GM21576 (cell line): Measurements from ENCODE around the gene PPP1R7.

ENCODE experiments used
- ATAC-seq: cut with Tn5 transposase; IDR thresholded peaks from one replicate; pipeline ENCODE4 v1.9.1; 2021; ENCODE audit warnings: mild to moderate bottlenecking, moderate library complexity; ENCODE audit not compliant: unreplicated experiment

Gene PPP1R7

DNA sequence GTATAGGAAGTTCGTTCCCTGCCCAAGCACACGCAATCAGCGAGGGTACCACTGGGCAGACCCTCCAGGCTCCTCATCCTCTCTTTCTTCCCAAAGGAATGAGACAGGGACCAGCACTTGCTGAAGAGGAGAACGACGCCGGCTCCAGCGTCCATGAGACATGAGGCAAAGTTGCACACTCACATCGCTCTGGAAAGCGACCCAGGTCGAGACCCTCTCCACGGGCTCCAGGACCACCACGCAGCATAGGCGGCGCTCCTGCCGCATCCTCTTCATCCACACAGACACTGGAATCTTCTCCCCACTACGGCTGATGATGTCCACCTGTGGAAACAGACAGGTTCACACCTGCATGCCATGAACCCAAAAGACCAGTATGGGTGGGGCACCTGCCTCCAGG lies 11.8 kb upstream of the PPP1R7 start:
- ATAC-seq, result no peak

DNA sequence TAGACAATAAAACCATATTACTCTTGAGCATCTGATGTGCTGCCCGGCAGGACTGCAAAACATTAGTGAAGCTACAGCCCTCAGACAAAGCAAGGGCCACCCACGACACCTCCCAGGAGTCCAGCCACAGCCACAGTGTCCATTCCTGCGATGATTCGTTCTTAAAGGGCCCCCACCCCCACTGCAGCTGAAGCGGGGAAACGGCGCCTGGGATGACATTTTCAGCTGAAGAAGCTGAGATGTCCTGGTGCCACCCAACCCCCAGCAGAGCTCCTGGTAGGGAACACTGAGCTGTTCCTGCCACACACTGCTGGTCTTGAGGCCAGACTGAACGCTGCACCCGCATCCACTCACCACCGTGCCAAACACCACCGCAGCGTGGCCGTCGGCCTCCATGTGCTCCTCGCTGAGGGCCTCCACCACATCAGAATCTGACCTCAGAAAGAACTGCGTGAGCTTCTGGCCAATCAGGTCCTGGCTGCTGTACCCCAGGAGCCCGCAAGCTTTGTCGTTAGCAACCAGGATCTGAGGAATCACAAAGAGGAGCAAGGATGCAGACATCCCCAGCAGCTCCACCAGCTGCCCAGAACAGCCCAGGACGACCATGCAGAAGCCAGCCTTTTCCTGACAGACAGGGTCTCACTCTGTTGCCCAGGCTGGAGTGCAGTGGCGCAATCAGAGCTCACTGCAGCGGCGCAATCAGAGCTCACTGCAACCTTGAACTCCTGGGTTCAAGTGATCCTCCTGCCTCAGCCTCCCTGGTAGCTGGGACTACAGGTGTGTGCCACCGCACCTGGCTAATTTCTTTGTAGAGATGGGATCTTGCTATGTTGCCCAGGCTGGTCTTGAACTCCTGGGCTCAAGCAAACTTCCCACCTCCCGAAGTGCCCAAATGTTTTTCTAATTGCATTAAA lies 10.5 kb upstream of the PPP1R7 start:
- no peak for ATAC-seq

DNA sequence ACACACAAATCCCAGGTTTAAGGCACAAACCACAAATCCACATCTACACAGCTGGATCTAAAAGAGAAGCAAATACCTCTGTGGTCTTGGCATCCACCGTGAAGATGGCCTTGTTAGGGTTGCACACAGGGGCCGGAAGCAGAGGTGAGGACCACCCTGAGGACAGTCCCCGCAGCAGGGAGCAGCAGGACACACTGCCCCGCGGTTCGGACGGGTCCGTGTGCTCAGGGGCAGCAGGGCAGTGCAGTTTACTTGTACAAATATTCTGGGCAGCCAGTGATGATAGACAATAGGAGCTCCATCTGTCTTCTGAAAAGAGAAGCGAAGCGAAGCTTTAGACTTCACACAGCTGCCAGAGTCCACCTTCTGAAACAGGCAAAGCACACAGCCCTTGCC lies 9.8 kb upstream of the PPP1R7 start:
- no peak for ATAC-seq

DNA sequence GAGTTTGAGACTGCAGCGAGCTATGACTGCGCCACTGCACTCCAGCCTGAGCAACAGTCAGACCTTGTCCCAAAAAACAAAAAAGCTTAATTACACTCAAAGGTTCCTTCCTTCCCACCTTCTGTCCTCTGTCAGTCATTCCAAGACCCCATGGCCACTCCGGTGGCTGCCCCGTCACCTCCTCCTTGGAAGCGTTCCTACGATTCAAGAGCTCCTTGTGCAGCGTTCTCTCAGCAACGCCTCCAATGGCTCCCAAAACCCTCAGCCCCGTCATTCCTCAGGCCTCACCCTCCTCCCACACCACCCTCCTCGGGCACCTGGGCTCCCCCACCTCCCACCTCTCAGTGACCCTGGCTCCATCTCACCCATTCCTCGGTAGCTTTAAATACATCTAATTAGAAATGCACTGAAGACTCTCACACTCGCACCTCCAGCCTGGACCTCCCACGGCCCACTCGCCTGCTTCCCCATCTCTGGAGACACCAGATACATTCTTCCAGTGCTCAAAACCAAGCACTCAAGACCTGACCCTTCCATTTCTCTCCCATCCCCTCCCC lies 9.0 kb upstream of the PPP1R7 start:
- ATAC-seq, result no peak

DNA sequence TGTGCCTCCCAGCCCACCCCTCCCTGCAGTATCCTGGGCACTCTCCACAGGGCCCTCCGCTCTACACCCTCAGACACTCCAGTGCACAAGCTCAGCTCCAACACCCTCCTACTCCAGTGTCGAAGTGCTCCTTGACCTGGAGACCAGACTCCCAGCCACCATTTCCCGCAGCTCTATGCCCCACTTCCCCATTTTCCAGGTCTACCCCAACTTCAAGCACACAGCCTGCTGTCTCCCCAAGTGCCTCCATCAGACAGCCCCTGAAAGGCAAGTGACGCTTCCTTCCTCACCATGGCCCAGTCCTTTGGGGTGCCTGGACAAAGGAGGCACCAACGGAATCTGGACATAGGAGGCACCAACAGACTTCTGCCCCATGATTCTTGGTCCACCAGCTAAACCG lies 8.2 kb upstream of the PPP1R7 start:
- ATAC-seq, result no peak

DNA sequence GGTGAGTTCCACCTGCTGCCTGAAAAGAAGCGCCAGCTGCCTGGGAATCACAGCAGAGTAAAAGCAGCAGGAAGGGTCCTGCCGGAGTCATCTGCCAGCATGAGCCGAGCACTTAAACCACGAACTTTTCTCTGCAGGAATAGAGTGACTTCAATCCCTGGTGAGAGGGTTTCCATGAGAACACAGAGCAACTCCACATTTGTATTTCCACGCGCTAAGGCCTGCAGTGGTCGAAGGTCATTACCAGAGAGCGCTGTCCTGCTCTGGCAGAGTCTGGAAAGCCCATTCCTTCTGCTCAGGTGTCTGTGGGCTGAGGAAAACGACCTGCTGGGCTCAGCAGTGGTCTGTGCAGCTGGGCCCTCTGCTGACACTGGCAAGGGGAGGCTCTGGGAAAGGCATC lies 7.7 kb upstream of the PPP1R7 start:
- ATAC-seq, result no peak

DNA sequence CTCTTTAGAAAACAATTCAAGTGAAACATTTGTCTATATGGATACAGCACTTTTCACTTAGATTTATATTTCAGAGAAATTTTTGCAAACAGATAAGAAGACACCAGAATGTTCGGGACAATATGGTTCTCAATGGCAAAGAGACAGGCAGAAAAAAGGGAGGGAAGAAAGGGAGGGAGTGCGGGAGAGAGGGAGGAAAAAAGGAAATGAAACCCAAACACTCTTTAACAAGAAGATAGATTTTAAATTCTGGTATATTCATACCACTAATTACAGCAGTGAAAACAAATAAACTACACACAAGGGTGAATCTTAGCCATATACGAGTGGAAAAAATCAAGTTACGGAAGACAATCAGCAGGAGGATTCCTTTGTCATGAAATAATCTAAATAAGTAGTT lies 4.0 kb upstream of the PPP1R7 start:
- no peak for ATAC-seq

DNA sequence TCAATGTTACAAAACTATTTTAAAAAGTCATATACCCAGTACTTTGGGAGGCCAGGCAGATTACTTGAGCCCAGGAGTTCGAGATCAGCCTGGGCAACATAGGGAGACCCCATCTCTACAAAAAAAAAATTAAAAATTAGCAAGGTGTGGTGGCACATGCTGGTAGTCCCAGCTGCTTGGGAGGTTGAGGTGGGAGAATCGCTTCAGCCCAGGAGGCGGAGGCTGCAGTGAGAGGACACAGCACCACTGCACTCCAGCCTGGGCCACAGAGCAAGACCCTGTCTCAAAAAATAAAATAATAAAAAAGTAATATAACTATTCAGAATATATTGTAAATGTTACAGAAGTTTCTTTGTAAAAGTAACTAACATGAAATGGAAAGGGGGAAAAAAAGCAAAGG lies 2.9 kb upstream of the PPP1R7 start:
- ATAC-seq, result no peak

DNA sequence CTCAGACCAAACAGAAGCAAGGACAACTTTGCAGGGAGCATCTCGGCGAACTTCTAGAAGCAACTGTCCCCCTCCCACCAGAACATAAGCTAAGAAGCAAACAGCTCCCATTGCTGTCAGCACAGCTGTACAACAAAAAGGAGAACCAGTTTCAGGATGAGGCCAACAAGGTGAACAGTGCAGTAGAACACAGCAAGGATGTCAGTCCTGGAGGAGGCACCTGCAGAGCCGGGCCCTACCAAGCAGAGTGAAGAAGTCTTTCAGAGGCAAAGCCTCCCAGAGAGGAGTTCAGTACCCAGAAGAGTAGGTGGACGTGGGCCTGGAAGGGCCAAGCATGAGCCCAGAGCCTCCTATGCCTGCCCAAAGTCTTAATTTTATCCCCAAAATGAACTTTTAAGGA lies 2.0 kb upstream of the PPP1R7 start:
- ATAC-seq, result no peak

DNA sequence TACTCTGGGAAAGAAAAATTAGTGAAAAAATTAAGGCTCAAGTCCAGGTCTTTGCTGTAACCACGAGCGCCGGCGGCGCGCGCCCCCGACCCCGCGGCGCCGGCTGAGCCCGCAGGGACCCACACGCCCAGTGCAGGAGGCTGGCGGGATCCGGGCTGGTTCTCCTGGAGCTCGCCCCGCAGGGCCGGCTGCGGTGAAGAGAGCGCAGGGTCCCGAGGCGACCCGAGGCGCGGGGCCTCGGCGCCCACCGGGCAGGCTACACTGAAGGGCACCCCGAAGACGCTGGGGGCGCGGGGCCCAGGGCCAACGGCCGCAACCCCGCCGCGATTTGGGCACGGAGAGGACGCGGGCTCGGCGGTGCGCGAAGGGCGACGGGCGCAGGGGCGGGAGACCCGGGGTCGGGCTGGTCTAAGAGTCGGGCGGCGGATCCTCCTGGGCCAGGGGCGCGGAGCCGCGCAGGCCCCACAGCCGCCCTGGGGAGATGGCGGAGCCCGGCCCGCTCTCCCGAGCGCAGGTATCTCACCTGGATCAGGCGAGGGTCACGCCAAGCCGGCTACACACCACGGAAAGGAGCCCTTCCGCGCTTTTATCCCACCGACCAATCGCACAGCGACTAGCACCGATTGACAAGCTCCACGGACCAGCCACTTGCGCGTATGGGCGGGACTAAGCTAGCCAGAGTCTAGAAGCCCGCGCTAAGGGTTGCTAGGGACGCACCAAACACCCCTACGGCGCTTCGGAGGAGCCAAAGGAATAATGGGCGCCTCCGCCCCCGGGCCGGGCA lies 1.2 kb upstream of the PPP1R7 start, which contains the start of gene PASK:
PASK (minus strand) TSS at position 582 of the 784 bp plus-strand sequence. CDS start 6,440 bp downstream, outside the sequence.
- peak; percentile 77 for ATAC-seq

DNA sequence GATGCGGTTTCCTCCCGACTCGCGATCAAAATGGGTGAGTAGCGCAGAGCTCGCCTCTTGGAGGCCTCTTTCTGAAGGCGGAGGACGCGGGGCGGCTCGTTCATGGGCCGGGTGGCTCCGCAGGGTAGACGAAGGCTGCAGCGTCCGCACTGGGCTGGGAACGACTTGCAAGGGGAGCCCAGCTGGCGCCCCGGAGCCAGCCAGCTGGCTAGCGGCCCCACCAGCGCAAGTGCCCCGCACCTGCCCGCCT lies 667 bp upstream of the PPP1R7 start:
- no peak for ATAC-seq

DNA sequence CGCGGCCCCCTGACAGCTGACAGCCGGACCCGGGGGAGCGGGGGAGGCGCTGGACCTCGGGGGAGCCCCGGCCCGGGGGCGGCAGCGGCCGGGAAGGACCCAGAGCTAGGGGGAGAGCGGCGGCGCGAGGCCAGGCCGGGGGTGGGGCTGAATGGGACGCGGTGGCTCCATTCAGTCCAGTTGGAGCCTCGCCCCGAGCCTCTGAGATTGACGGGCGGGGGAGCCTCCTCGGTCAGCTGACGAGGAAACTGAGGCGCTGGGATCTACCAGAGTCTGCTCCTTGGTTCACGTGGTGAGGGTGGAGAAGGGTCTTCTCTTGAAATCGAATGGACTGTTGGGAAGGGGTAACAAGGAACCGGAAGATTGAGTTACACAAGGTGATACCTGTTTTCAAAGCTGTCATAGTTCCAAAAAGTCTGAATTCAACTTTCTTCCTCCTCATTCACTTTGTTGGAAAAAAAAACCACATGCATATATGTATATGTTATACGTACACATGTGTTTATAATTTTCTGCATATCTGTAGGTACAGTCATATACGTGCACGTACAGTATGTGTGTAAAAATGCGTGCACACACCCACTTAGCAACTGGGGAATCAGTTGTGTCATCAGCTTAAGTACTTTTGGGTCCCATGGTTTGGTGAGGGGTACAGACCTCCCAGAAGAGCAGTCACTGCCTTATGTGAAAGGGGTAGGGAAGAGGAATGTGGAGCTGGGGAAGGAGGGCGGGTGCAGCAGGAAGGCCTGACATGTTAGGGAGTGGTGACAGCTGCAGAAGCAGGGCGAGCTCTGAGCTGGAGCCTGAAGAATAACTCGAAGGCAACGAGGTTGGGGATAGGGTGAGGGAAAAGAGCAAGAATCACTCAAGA lies 628 bp downstream of the PPP1R7 start:
- ATAC-seq, result no peak

DNA sequence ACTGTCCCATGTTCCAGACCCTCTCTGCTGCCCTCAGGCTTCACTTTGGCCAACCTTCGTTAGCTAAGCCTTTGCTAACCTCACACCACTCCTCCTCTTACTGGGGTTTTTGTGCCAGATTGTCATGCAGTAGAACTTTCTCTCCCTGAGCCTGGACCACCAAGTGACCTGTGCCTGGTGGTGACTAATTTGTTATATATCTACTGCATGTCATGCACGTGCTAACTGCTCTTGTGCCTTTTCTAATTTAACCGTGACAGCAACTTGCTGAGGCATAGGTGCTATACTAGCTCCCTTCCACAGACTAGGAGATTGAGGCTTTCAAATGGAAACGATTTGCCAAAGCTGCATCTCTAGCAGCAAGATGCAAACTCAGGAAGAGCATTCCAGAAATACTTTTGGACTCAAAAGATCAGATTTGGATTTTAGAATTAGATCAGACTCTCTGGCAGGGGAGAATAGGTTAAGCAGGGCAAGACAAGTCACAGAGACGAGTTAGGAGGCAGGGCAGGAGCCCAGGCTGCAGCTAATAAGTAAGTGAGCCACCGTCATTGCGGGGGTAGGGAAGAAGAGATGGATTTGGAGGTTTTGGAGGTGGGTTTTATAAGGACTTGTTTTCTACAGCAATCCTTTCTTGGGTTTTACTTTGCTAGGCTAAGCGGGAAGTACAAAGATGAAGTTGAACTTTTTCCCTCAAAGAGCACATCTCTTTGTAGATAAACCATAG lies 1.8 kb downstream of the PPP1R7 start:
- ATAC-seq, result no peak

DNA sequence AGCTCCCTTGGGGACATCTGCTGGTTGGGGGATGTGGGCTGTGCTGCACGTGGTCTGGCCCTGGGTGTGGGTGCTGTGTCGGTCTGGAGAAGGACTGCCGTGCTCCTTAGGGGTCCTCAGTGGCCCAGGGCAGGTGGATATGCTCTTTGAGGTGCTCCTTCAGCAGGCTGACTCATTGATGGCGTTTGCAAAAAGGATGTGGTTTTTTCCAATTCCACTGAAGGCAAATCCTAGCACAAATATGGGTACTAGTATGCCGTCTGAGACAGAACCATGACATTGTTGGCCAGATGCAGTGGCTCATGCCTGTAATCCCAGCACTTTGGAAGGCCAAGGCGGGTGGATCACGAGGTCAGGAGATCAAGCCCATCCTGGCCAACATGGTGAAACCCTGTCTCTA lies 3.3 kb downstream of the PPP1R7 start:
- ATAC-seq, result no peak

DNA sequence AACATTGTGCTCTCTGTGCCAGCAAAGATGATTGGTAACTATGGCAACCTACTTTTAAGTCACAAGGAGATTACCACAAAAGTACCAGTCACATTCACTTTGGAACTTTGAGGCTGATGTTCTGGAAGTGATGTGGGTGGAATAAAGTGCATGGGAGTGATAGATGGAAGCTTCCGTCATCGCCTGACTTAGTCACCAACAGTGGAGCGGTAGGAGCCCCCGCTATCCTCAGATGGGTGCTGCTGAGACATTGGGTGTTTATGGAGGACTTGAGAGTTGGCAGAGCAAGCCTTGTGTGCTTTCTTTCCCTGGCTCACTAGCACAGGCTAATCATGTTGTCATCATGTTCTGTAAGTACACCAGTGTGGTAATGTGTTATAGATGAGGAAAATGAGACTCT lies 4.6 kb downstream of the PPP1R7 start:
- ATAC-seq, result no peak

DNA sequence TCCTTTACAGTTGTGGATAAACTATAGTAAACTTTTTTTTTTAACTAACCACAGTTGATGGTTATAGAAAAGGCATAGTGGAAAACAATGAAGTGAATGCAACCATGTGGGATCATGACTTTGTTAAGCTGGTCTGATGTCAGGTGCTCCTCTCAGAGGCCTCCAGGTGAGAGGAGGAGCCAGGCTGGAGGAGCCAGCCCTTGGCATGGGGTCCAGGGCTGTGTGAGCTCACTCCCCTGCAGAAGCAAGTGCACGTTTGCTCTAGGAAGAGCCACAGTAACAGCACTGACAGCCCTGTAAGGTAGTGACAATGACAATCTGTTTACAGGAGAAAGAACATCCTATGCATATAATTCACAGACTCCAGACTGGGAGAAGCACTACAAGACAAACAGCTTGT lies 5.7 kb downstream of the PPP1R7 start:
- ATAC-seq, result no peak

DNA sequence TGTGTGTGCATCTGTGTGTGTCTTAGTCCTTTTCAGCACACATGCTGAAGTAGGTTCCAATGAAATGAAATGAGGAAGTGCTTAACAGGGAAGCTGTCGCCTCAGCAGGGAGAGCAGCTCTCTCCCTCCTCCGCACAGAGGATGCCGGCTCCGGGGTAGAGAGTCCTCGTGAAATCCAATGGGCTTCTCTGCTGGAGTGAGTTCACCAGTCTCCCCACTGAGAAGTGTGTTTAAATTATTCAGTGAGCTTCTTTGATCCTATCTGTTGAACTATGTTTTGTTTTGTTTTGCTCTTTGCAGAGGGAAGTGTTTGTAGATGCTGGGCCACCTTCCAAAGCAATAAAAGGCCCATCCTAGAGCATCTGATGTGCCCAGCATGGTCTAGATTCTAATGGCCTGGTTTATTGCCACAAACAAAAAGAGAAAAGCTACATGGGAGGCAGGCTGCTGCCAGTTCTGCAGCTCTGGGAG lies 6.7 kb downstream of the PPP1R7 start:
- no peak for ATAC-seq

DNA sequence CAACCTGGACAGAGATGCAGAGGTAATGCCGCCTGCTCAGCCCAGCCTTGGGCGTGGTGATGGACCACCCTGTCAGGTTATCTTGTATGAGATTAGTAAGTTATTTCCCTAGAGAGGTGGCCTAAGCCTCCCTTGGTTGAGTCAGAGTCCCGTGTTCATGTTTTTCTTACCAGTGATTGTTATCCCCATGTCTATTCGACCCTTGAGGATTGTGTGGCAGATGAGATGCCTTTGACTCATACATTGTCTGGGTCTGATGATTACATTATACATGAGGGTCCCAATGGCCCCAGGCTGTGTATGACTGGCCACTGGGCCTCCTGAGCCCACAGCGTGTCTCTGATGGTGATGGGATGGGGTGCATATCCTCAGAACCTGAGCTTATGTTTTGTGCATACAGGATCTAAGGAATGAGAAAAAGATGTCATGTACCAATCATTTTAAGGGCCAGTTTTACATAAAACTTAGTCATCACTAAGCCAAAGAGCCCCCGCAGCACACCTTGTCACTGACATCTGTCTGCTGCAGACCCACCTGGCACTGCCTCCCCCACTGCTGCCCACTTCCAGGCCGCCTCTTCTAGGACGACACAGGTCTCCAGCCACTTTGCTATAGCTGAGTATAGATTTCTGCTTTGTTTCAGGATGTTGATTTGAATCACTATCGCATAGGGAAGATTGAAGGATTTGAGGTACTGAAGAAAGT lies 7.7 kb downstream of the PPP1R7 start:
- no peak for ATAC-seq

DNA sequence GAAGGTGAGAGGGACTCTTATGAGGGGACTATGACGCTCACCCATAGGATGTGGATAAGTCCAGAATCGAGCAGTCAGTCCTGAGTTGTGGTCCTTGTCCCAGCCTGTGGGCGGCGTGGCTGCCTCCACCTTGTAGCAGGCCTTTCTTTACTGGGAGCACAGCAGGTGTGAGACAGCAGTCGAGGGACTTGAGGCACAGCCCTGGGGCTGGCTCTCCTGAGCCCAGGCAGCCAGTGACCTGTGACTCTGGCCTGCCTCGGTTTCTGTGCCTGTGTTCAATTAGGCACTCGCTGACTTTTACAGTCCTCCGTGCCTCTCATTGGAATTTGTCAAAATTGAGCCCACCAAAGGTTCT lies 8.3 kb downstream of the PPP1R7 start:
- no peak for ATAC-seq

DNA sequence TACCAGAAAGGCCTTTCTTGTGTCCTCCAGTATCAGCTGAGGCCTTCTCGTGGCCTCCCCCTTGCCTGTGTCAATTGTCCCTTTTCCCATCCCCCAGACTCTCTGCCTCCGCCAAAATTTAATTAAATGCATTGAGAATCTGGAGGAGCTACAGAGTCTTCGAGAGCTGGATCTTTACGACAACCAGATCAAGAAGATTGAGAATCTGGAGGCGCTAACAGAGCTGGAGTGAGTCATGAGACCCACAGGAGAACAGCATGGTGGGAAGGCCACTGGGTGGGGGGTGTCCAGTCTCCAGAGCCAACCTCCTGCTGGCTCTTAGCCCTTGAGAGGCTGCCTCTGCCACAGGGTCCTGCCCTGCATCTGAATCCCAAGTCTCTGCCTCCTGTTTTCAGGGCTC lies 8.8 kb downstream of the PPP1R7 start:
- no peak for ATAC-seq
